Glomerular visceral epithelial cell (primary cell): ENCODE results near the gene ZC3H4.

Experiments used
- DNase-seq: peaks from one replicate; pipeline ENCODE4 v3.0.0-alpha.2; 2016; ENCODE audit errors: extremely low spot score

Gene ZC3H4

GRCh38 chr19:47133021-47133471 is 19.5 kb upstream of the ZC3H4 start:
- no peak for DNase-seq

GRCh38 chr19:47132194-47132852 is 18.7 kb upstream of the ZC3H4 start:
- DNase-seq, result no peak

GRCh38 chr19:47130589-47131227 is 17.1 kb upstream of the ZC3H4 start, which contains the start of gene SAE1:
Gene SAE1, plus strand, starts transcription at chr19:47130835. Its CDS starts 96 bp downstream, at chr19:47130931.
- DNase-seq, result peak; percentile 99

GRCh38 chr19:47130120-47130588 is 16.6 kb upstream of the ZC3H4 start:
- no peak for DNase-seq

- DNase-seq, result no peak
These were observed 16.0 kb upstream of the ZC3H4 start for GRCh38 chr19:47129579-47129978.

- no peak for DNase-seq
These were observed 12.0 kb upstream of the ZC3H4 start for GRCh38 chr19:47125669-47125938.

- peak; percentile 73 for DNase-seq
These were observed 11.5 kb upstream of the ZC3H4 start for GRCh38 chr19:47124937-47125668.

- no peak for DNase-seq
These were observed 9.8 kb upstream of the ZC3H4 start for GRCh38 chr19:47123406-47123805.

GRCh38 chr19:47122359-47123335 is 9.1 kb upstream of the ZC3H4 start:
- peak; percentile 74 for DNase-seq

GRCh38 chr19:47120470-47121067 is 7.0 kb upstream of the ZC3H4 start:
- DNase-seq, result no peak

GRCh38 chr19:47113850-47114651 is 475 bp upstream of the ZC3H4 start:
- no peak for DNase-seq

- peak; percentile 95 for DNase-seq
These were observed 1.2 kb downstream of the ZC3H4 start for GRCh38 chr19:47112166-47112996.

GRCh38 chr19:47111682-47112165 is 1.9 kb downstream of the ZC3H4 start:
- no peak for DNase-seq

- no peak for DNase-seq
These were observed 2.5 kb downstream of the ZC3H4 start for GRCh38 chr19:47111006-47111621.

GRCh38 chr19:47110521-47111005 is 3.0 kb downstream of the ZC3H4 start:
- DNase-seq, result no peak

- no peak for DNase-seq
These were observed 3.8 kb downstream of the ZC3H4 start for GRCh38 chr19:47109541-47110375.

GRCh38 chr19:47109177-47109540 is 4.4 kb downstream of the ZC3H4 start:
- no peak for DNase-seq
